PFSK-1 (cell line): ENCODE measurements around the gene WDR82.

Experiments
- TAF1 ChIP-seq: IDR thresholded peaks from 2 replicates; pipeline ENCODE4 v1.6.1; 2012; ENCODE audit warnings: low read length, control low read depth, borderline replicate concordance; ENCODE audit not compliant: insufficient read depth
- TF ChIP-seq, protein P1 (sequence below), 2 experiments: IDR thresholded peaks; 2 replicates each; pipeline versions ENCODE4 v1.6.1 to v1.8.0; 2011 to 2012; ENCODE audit warnings: low read depth in 2 of 2, low read length in 2 of 2, control low read depth in 1 of 2, inconsistent platforms in 1 of 2, mild to moderate bottlenecking in 1 of 2, moderate library complexity in 1 of 2; ENCODE audit not compliant: insufficient read depth in 1 of 2

DNA sequence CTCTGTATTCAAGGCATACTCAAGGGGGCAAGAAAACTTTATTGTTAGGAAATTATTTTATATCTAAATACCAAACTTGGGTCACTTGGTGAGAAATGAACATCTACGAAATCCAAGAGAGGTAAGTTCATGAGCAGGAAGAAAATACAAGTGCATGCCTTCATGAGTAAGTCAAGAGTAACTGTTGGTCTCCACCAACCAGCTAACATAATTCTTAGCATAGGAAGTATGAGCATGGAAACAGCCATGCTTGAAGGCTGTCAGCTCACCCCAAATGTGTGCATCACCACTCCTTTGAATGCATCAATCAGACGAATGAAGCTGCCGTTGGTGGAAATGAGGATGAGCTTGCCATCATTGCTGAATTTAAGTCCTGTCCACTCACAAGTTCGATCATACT is 19.0 kb downstream of the WDR82 start:
- no peak for TF ChIP-seq TAF1
- TF ChIP-seq, protein P1, sequence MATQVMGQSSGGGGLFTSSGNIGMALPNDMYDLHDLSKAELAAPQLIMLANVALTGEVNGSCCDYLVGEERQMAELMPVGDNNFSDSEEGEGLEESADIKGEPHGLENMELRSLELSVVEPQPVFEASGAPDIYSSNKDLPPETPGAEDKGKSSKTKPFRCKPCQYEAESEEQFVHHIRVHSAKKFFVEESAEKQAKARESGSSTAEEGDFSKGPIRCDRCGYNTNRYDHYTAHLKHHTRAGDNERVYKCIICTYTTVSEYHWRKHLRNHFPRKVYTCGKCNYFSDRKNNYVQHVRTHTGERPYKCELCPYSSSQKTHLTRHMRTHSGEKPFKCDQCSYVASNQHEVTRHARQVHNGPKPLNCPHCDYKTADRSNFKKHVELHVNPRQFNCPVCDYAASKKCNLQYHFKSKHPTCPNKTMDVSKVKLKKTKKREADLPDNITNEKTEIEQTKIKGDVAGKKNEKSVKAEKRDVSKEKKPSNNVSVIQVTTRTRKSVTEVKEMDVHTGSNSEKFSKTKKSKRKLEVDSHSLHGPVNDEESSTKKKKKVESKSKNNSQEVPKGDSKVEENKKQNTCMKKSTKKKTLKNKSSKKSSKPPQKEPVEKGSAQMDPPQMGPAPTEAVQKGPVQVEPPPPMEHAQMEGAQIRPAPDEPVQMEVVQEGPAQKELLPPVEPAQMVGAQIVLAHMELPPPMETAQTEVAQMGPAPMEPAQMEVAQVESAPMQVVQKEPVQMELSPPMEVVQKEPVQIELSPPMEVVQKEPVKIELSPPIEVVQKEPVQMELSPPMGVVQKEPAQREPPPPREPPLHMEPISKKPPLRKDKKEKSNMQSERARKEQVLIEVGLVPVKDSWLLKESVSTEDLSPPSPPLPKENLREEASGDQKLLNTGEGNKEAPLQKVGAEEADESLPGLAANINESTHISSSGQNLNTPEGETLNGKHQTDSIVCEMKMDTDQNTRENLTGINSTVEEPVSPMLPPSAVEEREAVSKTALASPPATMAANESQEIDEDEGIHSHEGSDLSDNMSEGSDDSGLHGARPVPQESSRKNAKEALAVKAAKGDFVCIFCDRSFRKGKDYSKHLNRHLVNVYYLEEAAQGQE (IDR thresholded peaks at IDR 0.05; ENCODE audit: insufficient read depth in 1 of 2, low read depth in 2 of 2, low read length in 2 of 2) = no peak
